Fibroblast of skin of left quadriceps (primary cell): Measurements from ENCODE around the gene PTPRN2.
"Not testable (repeated sequence)": the region's sequence is repeated elsewhere in the genome, so short reads cannot be mapped to it uniquely, and the experiment has no call there.

Source experiments
- DNase-seq, 2 experiments: peaks; one replicate each; pipeline ENCODE4 v3.0.0-alpha.2; 2013; ENCODE audit warnings: low read depth in 2 of 2

Gene PTPRN2

GRCh38 chr7:158419238-158419785 lies 168.3 kb downstream of the PTPRN2 start:
- no peak for DNase-seq

GRCh38 chr7:158418395-158418794 lies 169.2 kb downstream of the PTPRN2 start:
- DNase-seq: not testable (repeated sequence)

GRCh38 chr7:158416283-158416933 lies 171.2 kb downstream of the PTPRN2 start:
- no peak for DNase-seq

GRCh38 chr7:158415316-158415715 lies 172.3 kb downstream of the PTPRN2 start:
- DNase-seq: no peak

- DNase-seq: no peak
Measured at GRCh38 chr7:158414486-158414961, 173.1 kb downstream of the PTPRN2 start.

GRCh38 chr7:158414002-158414401 lies 173.6 kb downstream of the PTPRN2 start:
- no peak for DNase-seq

GRCh38 chr7:158411232-158411950 lies 176.2 kb downstream of the PTPRN2 start:
- DNase-seq: no peak

GRCh38 chr7:158410720-158411119 lies 176.9 kb downstream of the PTPRN2 start:
- no peak for DNase-seq

- DNase-seq: no peak
Measured at GRCh38 chr7:158409816-158410330, 177.8 kb downstream of the PTPRN2 start.

GRCh38 chr7:158409120-158409519 lies 178.5 kb downstream of the PTPRN2 start:
- no peak for DNase-seq

GRCh38 chr7:158408318-158408920 lies 179.2 kb downstream of the PTPRN2 start:
- no peak for DNase-seq

GRCh38 chr7:158407581-158408317 lies 179.9 kb downstream of the PTPRN2 start:
- no peak for DNase-seq

- DNase-seq: no peak
Measured at GRCh38 chr7:158406801-158407200, 180.8 kb downstream of the PTPRN2 start.

- DNase-seq: no peak
Measured at GRCh38 chr7:158406364-158406763, 181.3 kb downstream of the PTPRN2 start.

GRCh38 chr7:158405771-158406170 lies 181.9 kb downstream of the PTPRN2 start:
- not testable (repeated sequence) for DNase-seq

- DNase-seq: no peak
Measured at GRCh38 chr7:158405324-158405723, 182.3 kb downstream of the PTPRN2 start.

- no peak for DNase-seq
Measured at GRCh38 chr7:158404031-158404761, 183.4 kb downstream of the PTPRN2 start.

- DNase-seq: no peak
Measured at GRCh38 chr7:158403013-158403821, 184.4 kb downstream of the PTPRN2 start.

GRCh38 chr7:158402471-158402870 lies 185.2 kb downstream of the PTPRN2 start:
- DNase-seq: no peak

- no peak for DNase-seq
Measured at GRCh38 chr7:158401826-158402225, 185.8 kb downstream of the PTPRN2 start.
